Stimulated activated CD8-positive, alpha-beta memory T cell treated with anti-CD3 and anti-CD28 coated beads, Interleukin-2, amount 100 ng/mL, for 1 hour (primary cell): ENCODE data around the gene RASSF10.

Experiments used
- DNase-seq, 2 donors: peaks; one replicate each; pipeline ENCODE4 v3.0.0-alpha.2; 2020; ENCODE audit warnings: low read depth in 2 of 2

RASSF10 gene

DNA sequence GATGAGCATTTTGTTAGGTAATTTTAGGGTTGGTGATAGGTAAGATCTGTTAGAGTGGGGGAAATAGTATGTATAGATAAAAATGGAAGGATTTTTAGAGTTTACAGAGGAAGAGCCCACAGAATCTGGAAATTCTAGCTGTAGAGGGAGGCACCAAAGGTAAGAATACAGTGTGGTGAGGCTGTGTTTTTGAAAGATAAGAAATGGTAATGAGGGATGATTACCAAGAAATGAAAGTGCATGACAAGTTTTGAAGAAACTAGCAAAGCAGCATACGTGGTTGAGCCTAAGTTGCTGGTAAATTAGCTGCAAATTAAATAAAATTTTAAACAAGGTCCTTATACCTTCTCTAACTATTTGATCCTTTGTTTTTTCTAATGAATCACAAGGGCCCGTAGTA is 14.6 kb upstream of the RASSF10 start:
- no peak for DNase-seq

DNA sequence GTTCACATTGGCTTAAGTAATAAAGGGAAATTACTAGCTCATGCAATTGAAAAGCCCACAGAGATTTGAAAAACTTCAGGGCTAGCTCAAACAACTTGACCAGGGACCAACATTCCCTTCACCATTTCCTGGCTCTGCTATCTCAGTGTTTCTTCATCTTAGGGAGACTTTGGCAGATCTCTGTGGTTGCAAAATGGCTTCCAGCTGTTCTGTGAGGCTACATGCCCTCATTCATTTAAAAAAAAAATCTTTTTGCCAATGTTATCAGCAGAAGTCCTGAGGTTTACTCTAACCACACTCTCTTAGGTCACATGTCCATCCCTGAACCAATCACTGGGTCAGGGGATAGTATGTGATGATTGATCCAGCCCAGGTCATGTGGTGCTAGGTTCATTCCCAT is 13.9 kb upstream of the RASSF10 start:
- DNase-seq: no peak

DNA sequence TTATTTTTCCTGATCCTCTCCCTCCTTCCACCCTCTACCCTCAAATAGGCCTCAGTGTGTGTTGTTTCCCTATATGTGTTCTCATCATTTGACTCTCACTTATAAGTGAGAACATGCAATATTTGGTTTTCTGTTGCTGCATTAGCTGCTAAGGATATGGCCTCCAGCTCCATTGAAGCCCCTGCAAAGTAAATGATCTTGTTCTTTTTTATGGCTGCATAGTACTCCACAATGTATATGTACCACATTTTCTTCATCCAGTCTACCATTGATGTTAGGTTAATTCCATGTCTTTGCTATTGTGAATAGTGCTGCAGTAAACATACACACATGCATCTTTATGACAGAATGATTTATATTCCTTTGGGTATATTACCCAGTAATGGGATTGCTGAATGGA is 13.3 kb upstream of the RASSF10 start:
- DNase-seq: no peak

GRCh38 chr11:12997168-12997567 is 11.9 kb upstream of the RASSF10 start:
- DNase-seq: no peak

DNA sequence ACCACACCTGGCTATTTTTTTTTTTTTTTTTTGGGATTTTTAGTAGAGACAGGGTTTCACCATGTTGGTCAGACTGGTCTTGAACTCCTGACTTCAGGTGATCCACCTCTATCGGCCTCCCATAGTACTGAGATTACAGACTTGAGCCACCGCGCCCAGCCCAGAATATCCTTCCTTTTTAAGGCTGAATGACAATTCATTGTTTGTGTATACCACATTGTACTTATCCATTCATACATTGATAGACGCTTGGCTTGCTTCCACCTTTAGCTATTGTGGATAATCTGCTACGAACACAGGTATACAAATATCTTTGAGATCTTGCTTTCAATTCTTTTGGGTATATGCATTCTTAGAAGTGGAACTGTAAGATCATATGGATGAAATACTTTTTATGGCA is 10.8 kb upstream of the RASSF10 start:
- DNase-seq: no peak

GRCh38 chr11:12999597-12999996 is 9.5 kb upstream of the RASSF10 start:
- no peak for DNase-seq

GRCh38 chr11:13000116-13000515 is 9.0 kb upstream of the RASSF10 start:
- no peak for DNase-seq

GRCh38 chr11:13000721-13001120 is 8.4 kb upstream of the RASSF10 start:
- no peak for DNase-seq

DNA sequence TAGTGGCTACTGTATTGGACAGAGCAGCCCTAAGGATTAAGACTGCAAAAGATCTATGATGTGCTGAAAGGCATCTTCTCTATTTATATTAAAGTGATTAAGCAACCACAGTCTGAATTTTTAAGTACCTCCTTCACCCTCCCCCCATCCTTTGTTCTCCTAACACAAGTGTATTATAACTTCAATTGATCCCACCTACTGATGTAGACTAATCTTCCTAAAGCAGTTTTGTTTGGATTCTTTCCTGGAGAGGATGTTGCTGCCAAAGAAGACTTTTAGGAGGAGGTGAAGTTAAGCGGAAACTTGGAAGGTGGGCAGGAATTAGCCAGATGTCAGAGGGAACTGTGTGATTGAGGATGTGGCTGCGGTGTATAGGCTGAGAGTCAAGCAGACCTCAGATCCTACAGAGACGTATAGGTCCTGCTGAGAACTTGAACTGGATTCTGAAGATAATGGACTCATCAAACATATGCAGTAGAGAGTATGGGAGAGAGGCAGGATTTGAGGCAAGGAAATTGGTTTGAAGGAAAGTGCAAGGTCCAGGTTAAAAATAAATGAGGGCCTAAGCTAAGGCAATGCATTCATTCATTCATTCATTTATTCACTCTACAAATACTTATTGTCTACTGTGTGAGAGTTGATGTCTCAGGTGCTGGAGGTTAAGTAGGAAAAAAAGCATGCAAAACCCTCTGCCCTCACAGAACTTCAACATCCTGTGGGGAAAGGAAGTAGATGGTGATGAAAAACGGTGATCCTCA is 5.2 kb upstream of the RASSF10 start:
- no peak for DNase-seq

- no peak for DNase-seq
Observed at GRCh38 chr11:13007182-13008060, 1.7 kb upstream of the RASSF10 start.

GRCh38 chr11:13008061-13008435 is 1.1 kb upstream of the RASSF10 start:
- DNase-seq: no peak

GRCh38 chr11:13009476-13009920 is 382 bp downstream of the RASSF10 start:
- no peak for DNase-seq

DNA sequence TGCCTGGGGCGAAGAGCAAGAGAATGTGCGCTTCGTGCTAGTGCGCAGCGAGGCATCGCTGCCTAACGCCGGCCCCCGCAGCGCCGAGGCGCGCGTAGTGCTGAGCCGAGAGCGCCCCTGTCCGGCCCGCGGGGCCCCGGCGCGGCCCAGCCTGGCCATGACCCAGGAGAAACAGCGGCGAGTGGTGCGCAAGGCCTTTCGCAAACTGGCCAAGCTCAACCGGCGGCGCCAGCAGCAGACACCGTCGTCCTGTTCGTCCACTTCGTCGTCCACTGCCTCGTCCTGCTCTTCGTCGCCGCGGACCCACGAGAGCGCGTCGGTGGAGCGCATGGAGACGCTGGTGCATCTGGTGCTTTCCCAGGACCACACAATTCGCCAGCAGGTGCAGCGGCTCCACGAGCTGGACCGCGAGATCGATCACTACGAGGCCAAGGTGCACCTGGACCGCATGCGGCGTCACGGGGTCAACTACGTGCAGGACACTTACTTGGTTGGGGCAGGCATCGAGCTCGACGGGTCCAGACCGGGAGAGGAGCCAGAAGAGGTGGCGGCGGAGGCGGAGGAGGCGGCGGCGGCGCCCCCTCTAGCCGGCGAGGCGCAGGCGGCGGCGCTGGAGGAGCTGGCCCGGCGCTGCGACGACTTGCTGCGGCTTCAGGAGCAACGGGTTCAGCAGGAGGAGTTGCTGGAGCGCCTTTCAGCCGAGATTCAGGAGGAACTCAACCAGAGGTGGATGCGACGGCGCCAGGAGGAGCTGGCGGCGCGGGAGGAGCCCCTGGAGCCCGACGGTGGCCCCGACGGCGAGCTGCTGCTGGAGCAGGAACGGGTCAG is 1.0 kb downstream of the RASSF10 start:
- no peak for DNase-seq

- DNase-seq: no peak
Observed at GRCh38 chr11:13010749-13011465, 1.8 kb downstream of the RASSF10 start.

GRCh38 chr11:13011466-13012055 is 2.4 kb downstream of the RASSF10 start:
- no peak for DNase-seq

DNA sequence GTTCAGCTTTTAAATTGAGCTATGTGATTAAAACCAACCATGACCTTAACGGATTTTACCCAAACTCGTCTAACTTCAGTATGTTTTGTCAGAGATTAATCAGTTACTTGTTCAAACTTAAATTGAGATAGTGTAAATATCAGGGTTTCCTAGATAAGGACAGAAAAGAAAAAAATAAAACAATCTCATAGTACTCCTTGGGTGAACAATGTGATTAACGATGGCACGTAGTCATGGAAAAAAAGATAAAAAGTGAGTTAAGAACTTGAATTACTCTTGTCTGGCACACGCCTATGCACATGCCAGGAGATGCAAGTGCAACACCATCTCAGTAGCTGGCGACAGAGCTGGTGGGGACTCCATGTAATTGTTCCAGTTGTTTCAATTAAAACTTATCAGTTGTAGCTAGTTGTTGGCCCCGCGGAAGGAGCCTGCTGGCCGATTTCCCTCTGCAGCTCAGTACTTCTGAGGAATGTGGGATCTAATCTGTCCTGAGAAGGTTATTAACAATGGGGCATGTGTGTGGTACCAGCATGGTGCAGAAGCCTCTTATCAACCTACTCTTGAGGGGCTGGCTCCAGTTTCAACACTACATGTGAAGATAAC is 3.0 kb downstream of the RASSF10 start:
- no peak for DNase-seq

- DNase-seq: no peak
Observed at GRCh38 chr11:13013054-13013488, 4.0 kb downstream of the RASSF10 start.

- no peak for DNase-seq
Observed at GRCh38 chr11:13015753-13016152, 6.6 kb downstream of the RASSF10 start.

DNA sequence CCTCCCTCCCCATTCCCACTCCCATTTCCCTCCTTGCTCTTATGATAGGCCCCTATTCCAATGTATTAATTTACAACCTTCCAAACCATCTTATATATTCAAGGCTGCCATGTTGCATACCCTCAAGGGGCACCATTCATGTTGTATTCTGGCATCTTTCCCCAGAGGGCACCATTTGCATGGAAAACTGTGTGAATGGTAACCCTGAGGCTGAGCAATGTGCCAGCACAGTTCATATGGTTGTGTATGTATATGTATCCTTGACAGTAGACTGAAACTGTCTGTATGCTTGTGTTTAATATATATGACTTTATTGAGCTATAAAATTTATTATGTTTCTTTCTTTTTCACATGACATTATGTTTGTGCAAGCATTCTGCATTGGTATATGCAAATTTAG is 7.3 kb downstream of the RASSF10 start:
- no peak for DNase-seq

DNA sequence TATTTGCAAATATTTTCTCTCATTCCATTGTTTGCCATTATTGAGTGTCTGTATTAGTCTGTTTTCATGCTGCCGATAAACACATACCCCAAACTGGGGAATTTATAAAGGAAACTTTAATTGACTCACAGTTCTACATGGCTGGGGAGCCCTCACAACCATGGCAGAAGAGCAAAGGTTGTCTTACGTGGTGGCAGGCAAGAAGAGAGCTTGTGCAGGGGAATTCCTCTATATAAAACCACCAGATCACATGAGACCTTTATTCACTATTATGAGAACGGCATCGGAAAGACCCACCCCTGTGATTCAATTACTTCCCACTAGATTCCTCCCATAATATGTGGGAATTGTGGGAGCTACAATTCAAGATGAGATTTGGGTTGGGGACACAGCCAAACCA is 10.2 kb downstream of the RASSF10 start:
- no peak for DNase-seq

GRCh38 chr11:13023423-13023822 is 14.3 kb downstream of the RASSF10 start:
- DNase-seq: no peak
